ENCODE results near the gene TMEM63A.
"Not testable (repeated sequence)": the region's sequence is repeated elsewhere in the genome, so short reads cannot be mapped to it uniquely, and the experiment has no call there.

The TMEM63A gene

DNA sequence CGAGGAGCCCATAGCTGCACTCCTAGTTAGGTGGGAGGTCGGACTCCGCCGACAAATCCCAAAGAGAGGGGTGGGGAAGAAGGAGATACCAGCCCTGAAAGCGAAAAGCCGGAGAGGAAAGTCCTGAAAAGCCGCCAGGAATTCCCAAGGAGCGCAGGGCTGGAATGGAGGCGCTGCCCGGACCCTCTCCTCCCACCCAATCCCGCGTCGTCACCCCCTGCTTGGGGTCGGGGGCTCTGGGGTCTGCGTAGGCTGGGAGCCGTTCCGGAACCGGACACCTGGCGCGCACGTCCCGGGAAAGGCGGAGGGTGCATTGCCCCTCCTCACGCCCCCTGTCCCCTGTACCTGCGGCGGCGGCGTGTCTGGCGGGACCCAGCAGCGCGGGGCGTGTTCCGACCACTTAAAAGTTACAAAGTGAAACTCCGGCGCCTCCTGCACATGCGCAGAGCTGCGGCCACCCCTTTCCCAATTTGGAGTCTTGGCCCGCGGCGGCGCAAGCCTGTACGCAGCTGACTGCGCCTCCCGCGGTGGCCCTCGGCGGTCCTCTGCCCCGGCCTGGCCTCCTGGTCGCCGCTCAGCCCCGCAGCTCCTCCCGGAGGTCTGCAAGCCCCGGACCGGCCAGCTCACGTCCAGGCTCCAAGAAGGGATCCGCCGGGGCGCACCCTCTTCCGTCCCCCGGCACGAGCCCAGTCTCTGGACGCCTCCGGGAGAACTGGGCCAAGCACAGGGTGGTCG lies at the start of gene TMEM63A:
TSS of gene TMEM63A (minus strand) at position 422 of the 735 bp plus-strand sequence. CDS start 4,800 bp downstream, outside the sequence.
- peak; percentile 94 for DNase-seq (ENCODE audit: low spot score)

DNA sequence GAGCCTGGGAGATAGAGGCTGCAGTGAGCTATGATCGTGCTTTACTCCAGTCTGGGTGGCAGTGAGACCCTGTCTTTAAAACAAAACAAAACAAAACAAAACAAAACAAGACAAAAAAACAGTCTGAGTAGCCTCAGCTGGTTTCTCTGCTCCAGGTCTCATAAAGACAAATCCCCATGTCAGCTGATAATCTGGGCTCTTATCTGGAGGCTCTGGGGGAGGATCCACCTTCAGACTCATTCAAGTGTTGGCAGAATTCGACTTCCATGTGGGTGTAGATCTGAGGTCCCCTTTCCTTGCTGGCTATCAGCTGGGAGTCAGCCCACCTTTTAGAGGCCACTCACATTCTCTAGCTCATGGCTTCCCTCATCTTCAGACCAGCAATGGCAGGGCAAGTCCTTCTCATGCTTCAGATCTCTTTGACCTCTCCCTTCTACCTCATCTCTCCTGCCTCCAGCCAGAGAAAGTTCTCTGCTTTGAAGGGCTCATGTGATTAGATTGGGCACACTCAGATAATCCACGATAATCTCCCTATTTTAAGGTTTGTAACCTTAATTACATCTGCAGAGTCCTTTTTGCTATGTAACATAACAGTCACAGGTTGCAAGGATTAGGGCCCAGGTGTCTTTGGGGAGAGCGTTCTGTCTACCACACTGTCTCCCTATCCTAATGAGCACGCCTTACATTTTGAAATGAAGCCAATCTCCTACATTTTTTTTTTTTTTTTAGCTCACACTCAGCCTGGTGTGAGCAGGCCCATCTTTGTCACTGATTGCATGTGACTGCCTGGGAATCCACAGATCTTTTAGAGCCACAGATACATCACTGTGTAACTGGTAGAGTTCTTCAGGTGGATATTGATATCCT lies 49.3 kb upstream of the TMEM63A start:
- no peak for DNase-seq (ENCODE audit: low spot score)

DNA sequence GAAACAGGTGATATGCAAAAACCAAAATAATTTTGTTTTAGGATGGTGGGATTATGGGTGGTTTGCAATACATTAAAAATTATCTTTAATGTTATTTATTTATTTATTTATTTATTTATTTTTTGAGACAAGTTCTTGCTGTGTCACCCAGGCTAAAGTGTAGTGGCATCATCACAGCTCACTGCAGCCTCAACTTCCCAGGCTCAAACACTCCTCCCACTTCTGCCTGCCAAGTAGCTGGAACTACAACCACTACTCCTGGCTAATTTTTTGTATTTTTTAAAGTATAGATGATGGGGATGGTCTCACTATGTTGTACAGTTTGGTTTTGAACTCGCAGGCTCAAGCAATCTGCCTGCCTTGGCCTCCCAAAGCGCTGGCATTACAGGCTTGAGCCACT lies 48.4 kb upstream of the TMEM63A start:
- DNase-seq (ENCODE audit: low spot score) = no peak

DNA sequence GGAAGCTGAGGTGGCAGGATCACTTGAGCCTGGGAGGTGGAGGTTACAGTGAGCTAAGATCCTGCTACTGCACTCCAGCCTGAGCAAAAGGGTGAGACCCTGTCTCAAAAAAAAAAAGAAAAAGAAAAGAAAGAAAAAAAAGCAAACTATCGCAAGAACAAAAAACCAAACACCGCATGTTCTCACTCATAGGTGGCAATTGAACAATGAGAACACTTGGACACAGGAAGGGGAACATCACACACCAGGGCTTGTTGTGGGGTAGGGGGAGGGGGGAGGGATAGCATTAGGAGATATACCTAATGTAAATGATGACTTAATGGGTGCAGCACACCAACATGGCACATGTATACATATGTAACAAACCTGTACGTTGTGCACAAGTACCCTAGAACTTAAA lies 47.3 kb upstream of the TMEM63A start:
- DNase-seq (ENCODE audit: low spot score) = not testable (repeated sequence)

DNA sequence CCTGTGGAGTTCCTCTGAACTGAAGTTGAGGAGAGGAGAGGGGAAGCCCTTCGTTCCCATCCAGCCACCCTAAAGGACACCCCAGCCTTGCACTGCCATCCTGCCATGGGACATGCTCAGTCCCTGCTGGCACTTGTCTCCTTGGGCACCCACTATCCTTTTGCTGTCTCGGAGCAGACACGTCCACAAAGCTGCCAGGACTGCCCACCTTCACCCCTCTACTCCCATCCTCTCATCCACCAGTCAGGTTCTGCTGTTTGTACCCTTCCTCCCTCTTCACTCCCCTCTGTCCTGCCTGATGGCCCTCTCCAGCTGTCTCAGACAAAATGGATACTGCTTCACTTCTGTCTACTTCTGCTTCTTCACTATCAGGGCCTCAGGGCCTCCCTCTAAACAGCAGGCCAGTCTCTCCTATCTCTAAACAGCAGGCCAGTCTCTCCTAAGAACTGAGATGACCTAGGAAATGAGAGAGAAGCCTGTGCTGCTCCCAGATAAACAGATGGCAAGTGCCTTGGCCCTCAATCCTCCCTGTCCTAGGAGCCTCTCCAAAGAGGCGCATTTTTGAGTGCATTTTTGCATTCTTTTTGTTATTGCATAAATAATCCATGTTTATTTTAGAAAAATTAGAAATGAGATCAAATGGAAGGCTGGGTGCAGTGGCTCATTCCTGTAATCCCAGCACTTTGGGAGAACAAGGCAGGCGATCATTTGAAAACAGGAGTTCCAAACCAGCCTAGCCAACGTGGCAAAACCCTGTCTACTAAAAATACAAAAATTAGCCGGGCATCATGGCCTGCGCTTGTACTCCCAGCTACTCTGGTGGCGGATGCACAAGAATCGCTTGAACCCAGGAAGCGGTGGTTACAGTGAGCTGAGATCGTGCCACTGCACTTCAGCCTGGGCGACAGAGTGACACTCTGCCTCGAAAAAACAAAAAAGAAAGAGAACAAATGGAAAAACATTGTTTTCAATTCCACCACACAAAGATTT lies 46.3 kb upstream of the TMEM63A start:
- no peak for DNase-seq (ENCODE audit: low spot score)

DNA sequence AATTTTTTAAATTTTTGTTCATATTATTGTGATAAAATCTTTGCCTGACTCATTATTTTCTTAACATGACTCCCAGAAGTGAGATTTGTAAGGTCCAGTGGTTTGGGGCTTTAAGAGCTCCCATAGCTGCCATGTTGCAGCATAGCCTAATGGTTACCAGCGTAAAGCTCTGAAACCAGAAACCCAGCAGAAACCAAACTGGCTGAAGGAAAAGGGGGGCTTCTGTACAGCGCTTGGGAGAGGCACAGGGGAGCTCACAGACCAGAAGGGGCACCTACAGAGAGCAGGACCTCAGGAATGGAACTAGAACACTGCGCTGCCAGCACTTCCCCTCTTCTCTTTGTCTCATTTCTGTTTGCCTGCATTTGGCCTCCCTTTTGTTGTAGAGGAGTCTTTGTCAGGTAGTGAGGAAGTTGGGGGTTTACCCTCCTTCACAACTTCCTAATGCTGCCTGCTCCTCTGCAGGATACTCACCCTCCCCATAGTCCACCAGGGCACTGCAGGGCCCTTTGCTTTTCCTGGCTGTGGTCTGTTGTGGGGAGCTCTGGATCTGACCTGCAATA lies 44.5 kb upstream of the TMEM63A start:
- DNase-seq (ENCODE audit: low spot score) = no peak

DNA sequence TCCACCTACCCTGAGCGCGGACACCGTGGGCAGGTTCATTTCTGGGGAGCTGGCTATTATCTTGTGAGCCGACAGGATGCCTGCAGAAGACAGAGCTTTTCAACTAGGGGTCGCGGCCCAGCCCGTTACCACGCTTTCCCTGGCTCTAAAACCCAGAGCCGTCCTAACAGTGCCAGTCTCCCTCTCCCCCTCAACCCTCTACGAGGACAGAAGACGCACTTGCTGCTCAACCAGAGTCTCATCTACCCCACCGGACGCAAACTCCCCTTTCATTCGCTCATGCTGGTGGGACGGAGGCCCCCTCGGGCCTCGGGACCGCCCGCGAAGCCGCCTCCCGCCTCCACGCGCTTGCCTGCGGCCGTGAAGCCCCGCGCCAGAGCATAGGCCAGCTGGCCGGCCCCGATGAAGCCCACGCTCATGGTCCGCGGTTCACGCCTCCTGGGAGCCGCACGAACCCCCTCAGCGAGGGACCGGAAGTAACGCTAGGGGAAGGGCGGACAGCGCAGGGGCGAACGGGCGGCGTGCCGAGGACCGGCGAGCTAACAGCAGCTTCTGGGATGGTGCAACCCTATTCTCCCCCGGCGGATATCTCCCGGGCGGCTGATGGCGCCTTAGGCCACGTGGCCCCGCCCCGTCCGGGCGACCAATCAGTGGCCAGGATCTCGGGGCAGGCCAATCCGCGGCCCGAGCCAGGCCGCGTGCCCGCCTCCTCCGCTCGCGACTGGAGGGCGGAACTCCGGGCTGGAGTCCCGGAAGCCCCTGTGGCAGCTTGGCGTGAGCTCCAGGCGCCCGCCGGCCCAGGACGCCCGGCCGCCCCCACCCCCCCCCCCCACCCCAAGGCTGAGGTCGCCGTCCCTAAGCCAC lies 41.7 kb upstream of the TMEM63A start, which contains the start of gene PYCR2:
TSS of gene PYCR2 (minus strand) at position 559 of the 864 bp plus-strand sequence. CDS start at position 419, 140 bp downstream.
- DNase-seq (ENCODE audit: low spot score) = peak; percentile 100

DNA sequence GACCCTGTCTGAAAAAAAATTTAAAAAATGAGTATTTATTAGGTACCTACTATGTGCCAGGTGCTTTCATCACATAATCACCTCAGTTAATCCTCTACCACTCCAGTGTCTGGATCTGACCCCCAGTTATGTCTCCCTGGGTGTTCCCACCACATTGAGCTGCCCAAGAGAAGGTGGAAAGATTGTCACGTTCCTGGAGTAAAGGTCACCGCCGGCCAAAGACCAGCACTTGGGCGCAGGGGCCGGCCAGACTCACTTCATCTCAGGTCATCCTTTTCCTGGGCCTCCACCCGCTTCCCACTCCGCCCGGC lies 41.2 kb upstream of the TMEM63A start:
- no peak for DNase-seq (ENCODE audit: low spot score)

DNA sequence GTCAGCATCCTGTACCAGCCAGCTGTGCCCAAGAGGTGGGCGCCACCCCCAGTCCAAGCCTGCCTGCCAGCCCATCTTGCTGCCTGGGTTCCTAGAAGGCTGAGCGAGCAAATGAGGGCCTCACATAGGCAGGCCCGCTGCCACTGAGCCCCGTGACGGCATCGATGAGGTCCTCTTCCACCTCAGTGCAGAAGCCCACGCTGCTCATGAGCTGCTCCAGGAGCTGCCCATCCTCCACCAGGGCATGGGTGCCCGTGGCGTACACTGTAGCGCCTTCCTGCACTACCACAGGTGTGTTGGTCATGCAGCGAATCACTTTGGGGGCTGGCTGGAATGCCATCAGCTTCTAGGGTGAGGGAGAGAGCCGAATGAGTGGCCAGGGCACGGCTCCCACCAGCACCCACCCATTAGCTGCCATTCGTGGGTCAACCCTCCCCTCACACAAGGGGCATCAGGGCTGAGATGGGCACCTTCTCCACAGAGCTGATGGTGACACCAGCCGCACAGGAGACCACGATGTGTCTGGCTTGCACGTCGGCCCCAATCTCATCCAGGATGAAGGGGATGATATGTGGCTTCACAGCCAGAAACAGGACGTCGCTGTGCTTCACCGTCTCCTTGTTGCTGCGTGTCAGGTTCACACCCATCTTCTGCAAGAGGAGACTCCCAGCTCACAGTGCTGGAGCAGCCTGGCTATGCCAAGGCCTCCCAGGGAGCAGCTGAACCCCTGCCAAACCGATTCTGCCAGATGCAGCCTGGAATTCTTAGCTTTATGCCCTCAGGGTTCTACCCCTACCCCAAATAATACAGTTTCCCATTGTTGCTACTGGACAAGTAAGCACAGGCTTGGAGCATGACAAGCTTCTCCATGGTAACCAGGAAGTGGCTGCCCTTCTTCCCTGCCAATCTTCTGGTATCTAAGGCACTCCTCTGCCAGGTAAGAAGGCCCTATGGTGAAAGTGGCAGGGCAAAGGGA lies 39.8 kb upstream of the TMEM63A start:
- DNase-seq (ENCODE audit: low spot score) = no peak

DNA sequence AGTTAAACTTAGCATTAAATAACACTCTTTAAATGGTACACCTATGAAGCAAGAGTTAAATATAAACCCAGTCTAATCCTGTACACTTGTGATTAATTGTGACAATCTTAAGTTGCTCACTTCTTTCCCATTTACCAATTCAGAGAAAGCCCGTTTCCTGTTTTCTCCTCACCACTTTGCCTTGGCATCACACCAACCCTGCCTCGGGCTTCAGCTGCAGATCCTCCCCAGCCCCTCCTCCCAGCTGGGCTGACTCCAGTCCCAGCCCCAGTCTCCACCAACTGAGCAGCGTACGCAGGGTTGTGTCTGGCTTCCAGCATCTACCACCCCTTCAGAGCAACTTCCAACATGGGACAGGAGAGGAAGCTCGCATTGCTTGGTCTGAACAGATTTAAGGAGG lies 37.7 kb upstream of the TMEM63A start:
- DNase-seq (ENCODE audit: low spot score) = no peak

DNA sequence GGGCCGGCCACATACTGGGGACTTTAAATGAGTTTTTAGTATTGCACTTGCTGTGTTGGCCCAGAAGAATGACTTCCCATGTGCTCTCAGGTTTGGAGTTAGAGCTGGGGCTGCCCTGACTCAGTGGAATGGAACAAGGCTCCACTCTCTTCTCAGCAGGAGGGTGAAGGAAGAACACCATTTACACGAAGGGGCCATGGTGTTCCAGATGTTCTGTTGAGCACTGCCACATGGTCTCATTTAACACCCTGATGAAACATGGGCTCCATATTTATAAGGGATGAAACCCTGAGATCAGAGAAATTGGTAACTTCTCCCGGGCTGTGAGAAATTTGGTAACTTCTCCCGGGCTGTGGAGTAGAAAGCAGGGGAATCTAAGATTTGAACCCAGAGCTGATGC lies 36.1 kb upstream of the TMEM63A start:
- DNase-seq (ENCODE audit: low spot score) = no peak

DNA sequence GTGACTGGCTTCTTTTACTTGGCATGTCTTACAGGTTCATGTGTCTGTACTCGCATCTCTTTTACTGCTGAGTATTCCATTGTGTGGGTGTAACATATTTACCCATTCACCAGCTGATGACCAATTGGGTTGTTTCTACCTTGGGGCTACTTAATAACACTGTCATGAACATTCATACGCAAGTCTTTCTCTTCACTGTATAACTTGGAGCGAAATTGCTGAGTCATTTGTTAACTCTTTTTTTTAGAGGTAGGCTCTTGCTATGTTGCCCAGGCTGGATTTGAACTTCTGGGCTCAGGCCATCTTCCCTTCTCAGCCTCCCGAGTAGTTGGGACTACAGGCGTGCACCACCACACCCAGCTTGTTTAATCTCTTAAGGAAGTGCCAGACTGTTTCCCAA lies 35.4 kb upstream of the TMEM63A start:
- no peak for DNase-seq (ENCODE audit: low spot score)

DNA sequence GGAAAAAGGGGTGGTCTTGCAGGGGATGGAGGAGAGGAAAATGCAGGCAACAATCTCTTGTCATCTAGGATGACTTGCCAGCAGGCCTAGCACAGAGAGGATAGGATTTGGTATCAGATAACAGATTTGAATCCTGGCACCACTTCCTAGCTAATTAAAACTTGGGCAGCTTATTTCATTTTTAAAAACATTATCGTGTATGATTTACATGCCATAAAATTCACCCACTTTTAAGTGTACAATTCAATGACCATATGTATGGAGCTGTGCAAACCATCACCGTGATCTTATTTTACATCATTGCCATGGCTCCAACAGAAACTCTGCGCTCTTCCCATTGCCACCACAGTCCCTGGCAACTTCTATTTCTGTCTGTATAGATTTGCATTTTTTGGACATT lies 34.9 kb upstream of the TMEM63A start:
- DNase-seq (ENCODE audit: low spot score) = no peak

DNA sequence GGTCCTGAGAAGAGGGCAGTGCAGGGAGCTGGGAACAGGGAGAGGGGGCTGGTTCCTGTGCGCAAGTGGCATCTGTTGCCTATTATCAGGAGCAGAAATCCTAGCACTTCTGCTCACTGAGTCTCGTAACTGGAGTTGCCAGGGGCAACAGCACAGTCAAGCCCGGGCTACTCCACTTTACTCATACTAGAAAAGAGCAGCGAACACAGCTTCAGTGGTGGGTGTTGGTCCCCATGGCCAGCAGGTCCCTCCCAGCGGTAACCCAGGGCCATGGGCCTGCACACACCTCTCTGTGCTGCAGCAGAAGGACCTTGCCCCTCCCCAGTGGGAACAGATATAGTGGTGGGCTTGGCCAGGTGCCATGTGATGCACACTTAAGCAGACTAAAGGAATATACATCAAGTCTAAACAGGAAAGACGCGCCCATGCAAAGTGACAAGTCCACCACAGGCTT lies 33.4 kb upstream of the TMEM63A start:
- DNase-seq (ENCODE audit: low spot score) = no peak

DNA sequence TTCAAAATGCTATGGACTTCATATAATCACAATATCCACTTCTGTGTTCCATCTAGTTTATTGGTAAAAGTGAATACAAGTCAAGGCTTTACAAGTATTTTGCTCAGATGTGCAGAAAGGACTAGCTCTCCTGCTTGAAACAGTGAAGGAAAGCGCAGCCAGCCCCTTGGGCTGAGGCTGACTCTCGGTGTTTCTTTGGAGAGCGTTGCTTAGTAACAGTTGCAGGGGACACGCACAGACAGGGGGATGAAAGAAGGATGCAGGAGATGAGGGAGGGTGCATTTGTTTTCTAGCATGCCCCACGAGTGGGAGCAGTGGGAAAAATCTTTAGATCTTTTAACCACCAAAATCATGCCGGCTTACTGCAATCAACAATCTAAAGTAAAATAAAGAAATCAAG lies 32.8 kb upstream of the TMEM63A start:
- no peak for DNase-seq (ENCODE audit: low spot score)

DNA sequence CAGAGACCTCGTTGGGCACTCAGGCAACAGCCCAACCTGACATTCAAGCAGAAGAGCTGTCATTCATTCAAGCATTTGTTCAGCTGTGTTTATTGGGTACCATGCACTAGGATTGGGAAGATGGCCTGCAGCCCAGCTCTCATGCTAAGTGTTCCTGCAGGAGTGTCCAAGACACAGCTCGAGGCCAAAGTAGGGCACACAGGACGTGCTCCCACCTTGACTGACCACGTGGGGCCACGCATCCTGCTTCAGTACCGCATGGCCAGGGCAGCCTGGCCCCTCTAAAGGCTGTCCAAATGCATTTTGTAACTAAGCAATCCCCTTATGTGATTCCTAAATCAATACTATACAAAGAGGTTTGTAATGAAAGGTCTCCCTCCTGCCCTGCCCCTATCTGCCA lies 32.2 kb upstream of the TMEM63A start:
- no peak for DNase-seq (ENCODE audit: low spot score)

DNA sequence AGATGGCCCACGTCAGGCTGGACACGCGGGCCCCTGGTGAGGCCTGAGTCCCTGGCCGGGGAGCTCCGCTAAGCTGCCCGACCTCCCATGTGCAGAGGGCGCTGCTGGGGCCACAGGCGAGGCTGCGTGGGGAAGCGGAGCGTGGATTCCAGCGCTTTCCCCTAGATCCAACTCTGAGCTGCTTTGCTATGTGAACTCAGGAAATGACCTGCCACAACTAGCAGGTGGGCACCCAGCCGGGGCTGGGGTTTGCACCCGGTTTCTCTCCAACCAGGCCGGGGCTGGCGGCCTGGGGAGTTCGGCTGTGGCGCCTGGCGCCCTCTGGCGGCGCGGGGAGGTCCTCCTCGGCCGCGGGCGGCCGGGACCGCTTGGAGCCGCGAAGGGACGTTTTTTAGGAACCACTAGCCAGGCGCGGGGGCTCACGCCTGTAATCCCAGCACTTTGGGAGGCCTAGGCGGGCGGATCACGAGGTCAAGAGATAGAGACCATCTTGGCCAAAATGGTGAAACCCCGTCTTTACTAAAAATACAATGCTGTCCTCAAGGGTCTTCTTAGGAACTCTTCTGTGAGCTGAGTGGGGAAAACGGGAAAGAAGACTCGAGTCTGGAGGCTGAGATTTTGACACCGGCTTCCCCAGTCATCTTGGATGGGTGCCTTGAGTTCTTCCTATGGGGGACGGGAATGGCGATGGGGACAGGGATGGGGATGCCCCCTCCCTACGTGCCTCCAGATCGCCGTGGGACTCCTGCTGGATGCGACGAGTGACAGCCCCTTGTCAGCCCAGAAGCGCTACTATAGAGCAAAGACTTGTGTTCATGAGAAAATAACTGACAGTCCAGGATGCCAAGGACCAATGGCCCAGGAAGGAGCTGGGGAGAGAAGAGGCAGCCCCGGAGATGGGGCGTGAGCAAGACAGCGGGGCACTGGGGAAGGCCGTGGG lies 29.3 kb upstream of the TMEM63A start:
- peak; percentile 91 for DNase-seq (ENCODE audit: low spot score)

DNA sequence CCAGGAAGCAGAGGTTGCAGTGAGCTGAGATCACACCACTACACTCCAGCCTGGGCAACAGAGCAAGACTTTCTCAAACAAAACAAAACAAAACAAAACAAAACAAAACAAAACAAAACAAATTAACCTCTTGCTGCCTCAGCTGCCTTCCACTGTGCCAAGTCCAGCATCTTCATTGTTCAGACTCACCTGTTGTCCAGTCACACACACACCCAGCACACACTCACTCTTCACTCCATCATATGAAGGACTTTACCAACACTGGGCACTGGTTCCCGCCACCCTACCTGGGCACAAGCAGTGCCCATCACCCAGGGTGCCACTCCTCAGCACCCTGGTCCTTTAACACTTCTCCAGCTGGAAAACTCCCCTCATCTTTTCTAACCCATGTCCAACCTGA lies 27.3 kb upstream of the TMEM63A start:
- no peak for DNase-seq (ENCODE audit: low spot score)

Data from iPS-NIHi11 (cell line).